HG03469 (cell line): ENCODE results near the gene VWF.

Experiments
- ATAC-seq: cut with Tn5 transposase; IDR thresholded peaks from one replicate; pipeline ENCODE4 v1.9.1; 2021; ENCODE audit warnings: mild to moderate bottlenecking, moderate library complexity, moderate number of reproducible peaks; ENCODE audit not compliant: unreplicated experiment

VWF gene

DNA sequence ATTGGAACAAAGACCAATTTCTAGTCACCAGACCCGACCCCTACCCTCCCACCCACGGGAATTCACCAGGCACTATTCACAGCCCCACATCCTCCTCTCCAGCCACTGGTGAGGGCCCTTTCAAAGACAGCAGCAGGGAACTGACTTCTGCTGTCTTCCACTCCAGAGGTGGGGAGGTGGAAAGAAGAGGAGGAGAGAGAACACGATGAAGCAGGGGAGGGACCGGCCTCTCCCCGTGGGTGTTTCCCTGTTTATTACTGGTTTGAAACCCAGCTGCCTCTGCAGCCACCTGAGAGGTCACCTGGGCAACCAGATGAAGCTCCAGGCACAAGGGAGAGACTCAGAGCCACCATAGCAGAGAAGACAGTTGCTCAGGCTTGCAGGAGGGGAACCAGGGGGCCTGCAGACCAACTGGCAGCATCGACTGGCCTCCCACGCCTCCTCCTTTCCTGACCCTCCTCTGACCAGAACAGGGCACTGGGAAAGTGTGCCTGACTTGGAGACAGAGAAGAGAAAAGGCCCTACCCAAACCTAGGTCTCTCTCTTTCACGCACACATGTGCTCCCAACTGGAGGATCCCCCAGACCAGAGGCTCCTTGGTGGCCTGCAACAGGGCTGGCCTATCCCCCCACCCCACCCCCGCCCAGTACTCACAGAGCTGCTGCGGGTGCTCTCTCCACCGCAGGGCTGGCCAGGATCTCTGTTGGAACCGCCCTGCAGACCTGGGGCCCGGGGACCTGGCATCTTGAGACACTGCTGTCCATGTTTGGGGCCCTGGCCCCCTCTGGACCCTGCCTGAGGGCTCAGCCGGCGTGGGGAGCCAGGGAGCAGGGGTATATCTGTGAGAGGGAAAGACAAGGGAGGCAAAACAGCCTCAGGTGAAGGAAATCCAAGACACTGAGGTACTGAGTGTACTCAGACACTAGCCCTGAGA, 202.2 kb downstream of the VWF start:
- no peak for ATAC-seq

- ATAC-seq: no peak
Observed at GRCh38 chr12:5921027-5921909, 203.2 kb downstream of the VWF start.

DNA sequence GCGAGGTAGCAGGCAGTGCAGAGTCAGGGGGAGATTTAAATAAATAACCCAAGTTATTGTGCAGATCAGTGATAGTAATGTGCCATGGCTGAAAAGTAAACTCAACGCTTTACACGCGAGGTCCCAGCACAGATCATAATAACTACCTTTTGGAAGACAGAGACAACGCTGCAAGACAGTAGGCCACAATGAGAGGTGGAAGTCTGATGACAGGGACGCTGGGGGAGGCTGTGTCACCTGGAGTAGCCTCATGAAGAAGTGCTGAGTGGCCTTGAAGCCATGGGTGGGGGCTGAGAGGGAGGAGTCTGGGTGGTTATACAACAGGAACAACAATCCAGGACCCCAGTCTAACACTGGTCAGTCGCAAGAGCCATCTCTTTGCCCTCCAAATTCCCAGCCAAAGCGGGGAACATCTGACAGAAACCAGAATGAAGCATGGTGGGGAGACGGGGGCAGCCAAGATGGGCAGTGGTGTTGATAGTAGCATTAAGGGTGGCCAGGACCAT, 207.6 kb downstream of the VWF start:
- ATAC-seq: no peak

- no peak for ATAC-seq
Observed at GRCh38 chr12:5915511-5915910, 209.0 kb downstream of the VWF start.

DNA sequence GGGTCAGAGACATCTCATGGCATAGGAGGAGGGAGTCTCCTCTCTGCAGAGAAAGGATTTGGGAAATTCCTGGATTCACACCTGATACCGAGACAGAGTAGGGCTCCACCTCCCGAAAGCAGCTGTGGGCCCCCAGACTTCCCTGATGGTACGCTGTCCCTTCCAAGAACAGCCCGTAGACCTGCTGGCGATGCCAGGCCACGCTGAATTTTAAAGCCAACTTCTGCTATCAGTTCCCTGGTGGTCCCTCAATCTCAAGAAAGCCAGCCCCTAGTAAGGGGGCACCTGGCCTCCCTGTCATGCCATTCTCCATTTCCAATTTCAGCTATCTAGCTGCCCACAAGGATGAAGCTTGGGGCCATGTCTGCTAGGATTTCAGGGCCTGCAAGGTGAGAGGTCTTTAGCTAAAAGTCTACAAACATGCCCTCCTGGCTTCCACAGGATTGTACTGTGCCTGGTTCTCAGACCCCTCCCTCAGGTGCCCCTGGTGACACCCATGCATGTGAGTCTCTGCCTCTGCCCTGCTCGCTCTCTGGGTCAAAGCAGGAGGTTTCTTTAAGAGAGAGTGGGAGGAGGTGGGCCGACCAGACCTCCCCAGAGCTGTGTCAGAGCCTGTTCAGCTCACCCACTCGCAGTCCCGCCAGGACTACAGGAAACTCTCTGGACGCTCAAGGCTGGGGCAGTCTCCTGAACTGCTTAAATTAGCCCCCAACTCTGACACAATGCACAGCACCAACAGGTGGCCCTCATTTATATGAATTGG, 209.9 kb downstream of the VWF start:
- ATAC-seq: no peak

DNA sequence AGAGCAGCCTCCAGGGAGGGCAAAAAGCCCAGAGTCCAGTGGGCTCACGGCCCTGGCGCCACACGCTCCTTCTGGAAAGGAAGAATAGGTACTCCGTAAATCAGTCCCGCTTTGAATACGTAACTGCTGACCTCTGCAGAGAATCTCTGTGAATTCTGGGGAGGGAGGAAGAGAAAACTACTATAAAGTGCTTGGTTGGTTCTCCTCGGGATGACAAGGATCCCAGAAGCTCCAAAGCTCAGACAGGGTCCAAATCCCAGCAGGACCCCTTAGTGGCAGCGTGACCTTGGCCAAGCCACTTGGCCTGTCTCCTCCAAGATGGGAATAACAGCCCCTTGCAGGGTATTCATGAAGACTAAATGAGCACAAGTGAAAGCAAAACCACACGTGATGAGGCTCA, 211.1 kb downstream of the VWF start:
- ATAC-seq: no peak

- ATAC-seq: no peak
Observed at GRCh38 chr12:5912437-5913334, 211.8 kb downstream of the VWF start.

GRCh38 chr12:5912011-5912410, 212.5 kb downstream of the VWF start:
- no peak for ATAC-seq

DNA sequence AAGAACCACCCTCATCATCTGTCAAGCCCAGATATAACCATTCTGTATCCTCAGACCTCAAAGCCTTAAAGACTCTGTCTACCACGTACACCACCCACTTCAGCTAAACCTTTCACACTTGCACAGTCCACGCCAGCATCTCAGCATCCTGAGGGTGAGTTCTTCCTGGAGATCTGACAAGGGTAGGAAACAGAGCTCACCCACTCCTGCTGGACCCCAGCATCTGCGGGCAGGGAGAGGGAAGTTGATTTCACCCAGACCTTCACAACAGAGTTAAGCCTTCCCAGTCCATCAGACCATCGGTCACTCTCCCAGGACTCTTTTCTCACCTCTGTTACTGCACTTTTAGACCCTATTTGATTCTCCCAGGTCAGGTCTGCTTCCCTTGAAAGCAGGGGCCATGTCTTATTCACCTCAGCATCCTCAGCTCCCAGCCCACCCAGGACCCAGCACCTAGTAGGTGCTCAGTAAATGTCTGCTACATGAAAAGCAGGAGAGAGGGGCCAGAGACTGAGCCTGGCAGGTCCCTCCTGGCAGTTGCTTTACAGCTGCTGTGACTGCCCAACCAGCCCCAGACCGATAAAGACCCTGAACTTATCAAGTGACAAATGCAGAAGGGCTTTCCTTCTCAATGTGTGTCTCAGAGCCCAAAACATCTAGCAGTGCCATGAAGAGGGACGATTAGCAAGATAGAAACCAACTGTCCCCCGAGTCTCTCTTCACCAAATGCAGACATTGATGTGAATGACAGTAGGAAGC, 213.5 kb downstream of the VWF start:
- no peak for ATAC-seq

GRCh38 chr12:5909560-5909959, 214.9 kb downstream of the VWF start:
- ATAC-seq: no peak

DNA sequence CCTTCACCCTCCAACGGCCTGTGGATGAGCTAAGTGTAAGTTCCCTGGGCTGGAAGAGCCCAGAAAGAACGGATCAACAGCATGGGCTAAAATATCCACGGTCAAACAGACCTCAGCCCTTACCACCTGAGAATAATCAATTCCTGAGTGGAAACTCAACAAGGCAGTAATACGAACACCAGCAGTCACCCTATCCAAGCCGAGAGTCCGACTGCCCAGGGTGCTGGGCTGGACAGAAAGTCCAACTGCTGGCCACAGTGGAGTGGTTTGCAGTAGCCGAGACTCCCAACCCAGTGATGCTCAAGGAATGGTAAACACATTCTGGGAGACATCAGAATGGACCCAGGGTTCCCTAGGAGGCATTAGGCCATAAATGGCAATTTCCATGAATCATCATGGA, 216.2 kb downstream of the VWF start:
- ATAC-seq: no peak

DNA sequence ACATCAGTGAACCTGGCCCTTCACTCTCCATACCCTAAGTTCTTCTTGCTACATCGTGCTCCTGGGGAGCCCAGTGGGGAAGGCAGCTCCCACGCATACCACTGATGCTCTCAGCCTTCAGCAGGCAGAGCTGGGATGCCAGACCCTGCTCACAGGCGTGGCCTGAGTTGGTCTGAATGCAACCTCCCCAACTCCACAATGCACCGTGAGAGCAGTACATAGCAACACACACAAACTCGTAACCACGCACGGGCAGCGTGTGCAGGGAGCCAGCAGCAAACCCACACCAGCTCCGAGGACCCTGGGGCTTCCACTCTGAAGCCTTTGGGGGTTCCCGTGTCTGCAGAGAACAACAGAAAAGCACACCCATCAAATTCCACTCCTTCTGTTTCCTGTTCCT, 216.7 kb downstream of the VWF start:
- ATAC-seq: no peak

- ATAC-seq: no peak
Observed at GRCh38 chr12:5905757-5906156, 218.7 kb downstream of the VWF start.

DNA sequence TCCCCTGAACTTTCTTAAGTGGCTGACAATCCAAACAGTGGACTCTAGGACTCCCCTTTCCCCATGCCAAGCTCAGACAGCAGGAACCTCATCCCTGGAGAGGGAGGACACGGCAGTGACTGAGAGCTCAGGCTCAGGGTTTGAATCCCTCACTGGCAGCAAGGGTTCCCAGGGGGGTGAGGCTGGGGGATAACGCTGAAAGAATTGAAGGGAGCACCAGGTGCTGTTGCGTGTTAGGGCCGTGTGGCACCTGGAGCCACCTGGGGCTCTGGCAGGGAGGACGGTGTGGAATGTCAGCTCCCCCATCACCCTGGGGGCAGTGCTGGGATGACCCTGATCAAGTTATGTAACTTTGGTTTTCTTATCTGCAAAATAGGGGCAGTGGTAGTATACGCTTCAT, 219.5 kb downstream of the VWF start:
- no peak for ATAC-seq

- no peak for ATAC-seq
Observed at GRCh38 chr12:5904441-5904840, 220.0 kb downstream of the VWF start.

DNA sequence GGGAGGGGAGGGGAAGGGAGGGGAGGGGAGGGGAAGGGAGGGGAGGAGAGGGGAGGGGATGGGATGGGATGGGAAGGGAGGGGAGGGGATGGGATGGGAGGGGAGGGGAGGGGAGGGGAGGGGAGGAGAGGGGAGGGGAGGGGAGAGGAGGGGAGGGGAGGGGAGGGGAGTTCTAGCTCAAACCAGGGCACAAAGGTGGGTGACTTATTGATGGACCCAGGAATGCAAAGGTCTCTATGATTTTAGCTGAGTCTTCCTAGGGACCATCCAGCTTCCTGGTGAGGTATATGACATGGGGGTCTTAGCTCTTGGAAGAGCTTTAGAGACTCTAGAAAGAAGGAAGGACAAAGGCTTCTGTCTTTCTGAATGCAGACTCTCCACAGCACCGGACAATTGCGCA, 221.7 kb downstream of the VWF start:
- no peak for ATAC-seq

- no peak for ATAC-seq
Observed at GRCh38 chr12:5901416-5901815, 223.1 kb downstream of the VWF start.

- no peak for ATAC-seq
Observed at GRCh38 chr12:5900533-5901205, 223.8 kb downstream of the VWF start.

DNA sequence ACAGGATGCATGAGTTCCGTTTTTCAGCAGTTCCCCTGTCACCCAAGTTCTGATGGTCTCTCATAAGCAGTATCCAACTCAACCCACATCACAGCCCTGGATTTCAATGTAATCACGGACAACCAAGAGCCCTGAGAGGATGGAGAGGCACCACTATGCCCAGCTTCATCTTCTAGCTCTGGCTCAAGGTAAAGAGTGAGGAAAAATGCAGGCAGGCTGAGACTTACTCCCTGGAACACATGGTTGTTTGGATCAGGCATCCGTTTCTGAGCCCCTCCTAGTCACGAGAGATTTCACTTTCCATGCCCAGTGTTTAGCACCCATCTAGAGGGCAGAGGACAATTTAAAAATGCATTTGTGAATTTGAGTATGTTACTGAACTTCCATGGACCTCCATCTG, 224.4 kb downstream of the VWF start:
- no peak for ATAC-seq
